Panc1 (cell line): ENCODE measurements around the gene RRAS. TPM values are rescaled to one million over a fixed set of nuclear protein-coding genes. Genes with fewer than 3 reads are reported as not detected.

Source experiments
- ATAC-seq: fragments of 200-7000 bp; cut with Tn5 transposase; 2 replicates; pipeline ENCODE4 v1.9.1; 2020; ENCODE audit warnings: mild to moderate bottlenecking, moderate library complexity
- BruUV-seq: library from RNA; stranded (reverse); fragments of 400-500 nt; replicated peaks from 2 replicates; lab custom pipeline; 2021; lab: Mats Ljungman, UMichigan
- CTCF ChIA-PET: fragments of 300-600 bp; sonication (Branson Sonifier 250); formaldehyde crosslinking; loops from one replicate; lab custom pipeline; 2022; ENCODE audit warnings: antibody characterized with exemption; lab: Charles Lee
- POLR2A ChIA-PET: fragments of 300-600 bp; sonication (Branson Sonifier 250); formaldehyde crosslinking; loops from one replicate; lab custom pipeline; 2022; ENCODE audit warnings: antibody characterized with exemption; lab: Charles Lee
- DNase-seq: peaks from one replicate; pipeline ENCODE4 v3.0.0-alpha.2; 2010; ENCODE audit warnings: low read depth, low spot score
- H3K27ac ChIP-seq: 2 replicates; pipeline ENCODE4 v1.5.1; 2011; ENCODE audit warnings: mild to moderate bottlenecking, low read length, inconsistent platforms
- H3K27me3 ChIP-seq: fragments of 200-500 bp; sonication (Bioruptor generic); 2 replicates; pipeline ENCODE4 v1.6.0; 2014; ENCODE audit warnings: low read length, inconsistent platforms; ENCODE audit not compliant: control insufficient read depth, insufficient read depth
- H3K36me3 ChIP-seq: fragments of 200-500 bp; sonication (Bioruptor generic); 2 replicates; pipeline ENCODE4 v1.5.1; 2014; ENCODE audit warnings: inconsistent platforms, mild to moderate bottlenecking, low read length, moderate library complexity; ENCODE audit not compliant: control insufficient read depth, insufficient read depth
- H3K4me1 ChIP-seq: 2 replicates; pipeline ENCODE4 v1.5.1; 2011; ENCODE audit warnings: inconsistent platforms, mild to moderate bottlenecking, low read length, moderate library complexity; ENCODE audit not compliant: control insufficient read depth, insufficient read depth
- H3K4me3 ChIP-seq, 2 experiments: 2 replicates each; pipeline ENCODE4 v1.5.1; 2011 to 2012; ENCODE audit warnings: low read depth in 2 of 2, low read length in 2 of 2, mild to moderate bottlenecking in 2 of 2, inconsistent platforms in 1 of 2, moderate library complexity in 1 of 2
- H3K9me3 ChIP-seq: fragments of 200-500 bp; sonication (Bioruptor generic); 2 replicates; pipeline ENCODE4 v1.5.1; 2014; ENCODE audit warnings: low read depth, mild to moderate bottlenecking, inconsistent platforms, low read length, moderate library complexity; ENCODE audit not compliant: control insufficient read depth, insufficient read depth
- CTCF ChIP-seq: fragments of 450-650 bp; IDR thresholded peaks from 2 replicates; pipeline ENCODE4 v1.5.1; 2017; ENCODE audit warnings: mild to moderate bottlenecking
- POLR2AphosphoS5 ChIP-seq: IDR thresholded peaks from 2 replicates; pipeline ENCODE4 v1.6.1; 2012; ENCODE audit warnings: mild to moderate bottlenecking, low read depth, low read length, moderate library complexity
- REST ChIP-seq, 2 experiments: IDR thresholded peaks; 2 replicates each; pipeline ENCODE4 v1.6.1; 2011 to 2012; ENCODE audit warnings: low read depth in 2 of 2, control low read depth in 1 of 2, low read length in 1 of 2, mild to moderate bottlenecking in 1 of 2, moderate library complexity in 1 of 2; ENCODE audit not compliant: insufficient read depth in 1 of 2
- SIN3A ChIP-seq: IDR thresholded peaks from 2 replicates; pipeline ENCODE4 v1.6.1; 2012; ENCODE audit warnings: low read depth, mild to moderate bottlenecking, low read length, moderate library complexity, borderline replicate concordance; ENCODE audit not compliant: insufficient read depth
- TCF7L2 ChIP-seq: IDR thresholded peaks from 2 replicates; pipeline ENCODE4 v1.6.1; 2011; ENCODE audit warnings: mild to moderate bottlenecking, low read depth, low read length, inconsistent platforms
- in situ Hi-C: cut with HindIII; loops from 2 replicates; pipeline ENCODE4 v1.10.0; 2016; ENCODE audit warnings: low sequenced_read_pairs, low pct_unique_long_range_greater_than_20kb
- intact Hi-C: fragments of 100-400 bp; cut with micrococcal nuclease; formaldehyde crosslinking; loops from one replicate; pipeline ENCODE4 v1.10.0; 2022; ENCODE audit not compliant: unreplicated experiment
- total RNA-seq: library from RNA; stranded (reverse); gene quantifications from one replicate; pipeline ENCODE4 v1.2.1, GENCODE V29; 2021; ENCODE audit not compliant: unreplicated experiment

RRAS gene
- total RNA-seq, 1 experiment from 2014 or later = 64.4 TPM

GRCh38 chr19:49609499-49610092, 30.3 kb downstream of the RRAS start:
- Histone ChIP-seq H3K27ac (no peak overlapping the region), H3K4me1 (peaks cover 7% of the 10 kb centered on the region), H3K27me3 (no peaks in the 10 kb centered on the region), H3K4me3 (no peak overlapping the region), H3K9me3 (no peaks in the 10 kb centered on the region), H3K36me3 (no peaks in the 10 kb centered on the region)
- ChIA-PET CTCF (no interaction called here), POLR2A (no interaction called here)
- no TSS peak for BruUV-seq
- DNase-seq = no peak
- in situ Hi-C loops = no loop called here
- no peak for ATAC-seq
- TF ChIP-seq CTCF = no peak
- TF ChIP-seq REST (IDR thresholded peaks at IDR 0.05; ENCODE audit: insufficient read depth in 1 of 2, low read depth in 2 of 2, low read length in 1 of 2) = no peak
- no peak for TF ChIP-seq TCF7L2
- TF ChIP-seq SIN3A = no peak
- no peak for TF ChIP-seq POLR2AphosphoS5
- intact Hi-C loops = no loop called here

- BruUV-seq = no TSS peak
- ATAC-seq (no peak), DNase-seq (no peak)
- in situ Hi-C loops (no loop called here), intact Hi-C loops (no loop called here)
- ChIA-PET POLR2A (no interaction called here), CTCF (no interaction called here)
- TF ChIP-seq TCF7L2 = no peak
- no peak for TF ChIP-seq POLR2AphosphoS5
- no peak for TF ChIP-seq REST (IDR thresholded peaks at IDR 0.05; ENCODE audit: insufficient read depth in 1 of 2, low read depth in 2 of 2, low read length in 1 of 2)
- TF ChIP-seq CTCF = no peak
- TF ChIP-seq SIN3A = no peak
- Histone ChIP-seq H3K36me3 (no peaks in the 10 kb centered on the region; the same call in 1 of the 2 replicates), H3K9me3 (no peaks in the 10 kb centered on the region), H3K27me3 (no peaks in the 10 kb centered on the region), H3K4me1 (no peaks in the 10 kb centered on the region), H3K27ac (no peak overlapping the region), H3K4me3 (no peak overlapping the region)
These were observed 34.3 kb downstream of the RRAS start for GRCh38 chr19:49605605-49606004.
